Measurements from ENCODE around the gene CSK.

- TF ChIP-seq CTCF (IDR thresholded peaks at IDR 0.05): no peak
- TF ChIP-seq EP300 (IDR thresholded peaks at IDR 0.05): no peak
- no peak for TF ChIP-seq POLR2A (IDR thresholded peaks at IDR 0.05)
Measured at GRCh38 chr15:74804935-74805334, 23.1 kb downstream of the CSK start.
